ENCODE data around the gene HMGXB3. TPM values are rescaled to one million over a fixed set of nuclear protein-coding genes. Genes with fewer than 3 reads are reported as not detected.
"Not testable (repeated sequence)": the region's sequence is repeated elsewhere in the genome, so short reads cannot be mapped to it uniquely, and the experiment has no call there.

HMGXB3 gene
- total RNA-seq, 1 experiment from 2014 or later = 58.7 TPM

DNA sequence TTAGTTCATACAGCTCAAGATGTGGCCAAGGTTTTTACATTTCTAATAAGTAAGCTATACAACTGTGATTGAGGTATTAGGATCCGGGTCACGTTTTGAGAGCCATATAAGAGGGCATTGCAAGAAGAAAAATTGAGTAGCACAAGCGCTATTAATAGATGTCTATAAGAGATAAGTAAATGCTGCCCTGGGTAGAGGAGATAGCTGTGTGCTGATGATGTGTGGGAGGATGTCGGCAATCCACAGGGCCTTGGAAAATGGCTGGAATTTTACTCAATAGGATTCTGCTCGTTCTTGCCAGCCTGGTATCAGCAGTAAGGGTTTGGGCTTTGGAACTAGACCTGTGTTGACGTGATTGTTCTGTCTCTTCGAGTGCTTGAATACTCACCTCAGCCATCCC lies 44.2 kb downstream of the HMGXB3 start:
- in situ Hi-C loops (cut with HindIII; ENCODE audit: low sequenced_read_pairs) = no loop called here
- DNase-seq (ENCODE audit: low spot score) = no peak

DNA sequence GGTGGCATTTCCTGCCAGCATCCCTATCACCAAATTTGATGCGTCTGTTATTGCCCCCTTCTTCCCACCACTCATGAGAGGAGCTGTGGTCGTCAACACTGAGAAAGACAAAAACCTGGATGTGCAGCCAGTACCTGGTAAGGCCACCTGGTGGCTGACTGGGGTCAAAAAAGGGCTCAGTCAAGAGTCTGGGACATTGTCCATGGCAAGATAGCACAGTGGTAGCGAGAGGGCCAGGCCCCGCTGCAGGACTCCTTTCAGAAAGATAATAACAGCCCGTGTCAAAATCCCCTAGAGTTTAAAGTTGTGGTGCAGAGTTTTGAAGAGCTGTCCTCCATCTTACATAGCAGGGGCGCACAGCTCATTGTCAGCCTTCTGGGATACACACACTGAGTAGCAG lies 45.0 kb downstream of the HMGXB3 start:
- DNase-seq (ENCODE audit: low spot score) = no peak
- in situ Hi-C loops (cut with HindIII; ENCODE audit: low sequenced_read_pairs) = no loop called here

DNA sequence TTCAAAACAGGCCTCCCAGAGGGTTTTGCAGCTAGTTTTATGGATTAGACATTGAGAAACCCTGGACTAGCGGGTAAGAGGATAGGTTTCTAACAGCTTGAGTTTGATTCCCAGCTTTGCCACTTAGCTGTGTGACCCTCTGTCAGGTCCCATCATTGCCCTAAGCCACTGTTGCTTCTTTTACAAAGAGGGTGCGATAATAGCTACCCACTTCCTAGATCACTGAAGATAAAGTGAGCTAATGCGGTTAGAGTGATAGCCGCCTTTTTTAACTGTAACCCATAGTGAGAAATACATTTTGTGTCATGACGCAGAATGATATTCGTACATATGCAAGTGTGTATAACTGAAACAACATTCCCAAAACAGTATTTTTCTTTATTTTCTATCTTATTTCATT lies 45.5 kb downstream of the HMGXB3 start:
- in situ Hi-C loops (cut with HindIII; ENCODE audit: low sequenced_read_pairs) = no loop called here
- DNase-seq (ENCODE audit: low spot score) = no peak

DNA sequence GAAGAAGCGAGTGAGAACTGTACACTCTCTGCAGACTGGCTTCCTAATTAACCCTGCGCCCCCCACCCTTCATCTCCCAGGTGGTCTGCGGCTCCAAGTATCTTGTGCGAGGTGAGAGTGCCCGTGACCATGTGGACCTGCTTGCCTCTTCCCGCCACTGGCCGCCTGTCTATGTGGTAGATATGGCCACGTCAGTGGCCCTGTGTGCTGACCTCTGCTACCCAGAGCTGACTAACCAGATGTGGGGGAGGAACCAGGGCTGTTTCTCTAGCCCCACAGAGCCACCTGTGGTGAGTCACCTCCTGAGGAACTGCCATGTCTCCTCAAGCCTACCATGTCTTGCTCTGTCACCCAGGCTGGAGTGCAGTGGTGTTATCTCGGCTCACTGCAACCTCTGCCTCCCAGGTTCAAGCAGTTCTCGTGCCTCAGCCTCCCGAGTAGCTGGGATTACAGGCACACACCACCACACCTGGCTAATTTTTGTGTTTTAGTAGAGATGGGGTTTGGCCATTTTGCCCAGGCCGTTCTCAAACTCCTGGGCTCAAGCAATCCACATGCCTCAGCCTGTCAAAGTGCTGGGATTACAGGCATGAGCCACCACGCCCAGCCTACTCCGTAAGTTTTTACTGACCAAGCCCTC lies 49.8 kb downstream of the HMGXB3 start:
- DNase-seq (ENCODE audit: low spot score); in situ Hi-C loops (cut with HindIII; ENCODE audit: low sequenced_read_pairs): not testable (repeated sequence)

DNA sequence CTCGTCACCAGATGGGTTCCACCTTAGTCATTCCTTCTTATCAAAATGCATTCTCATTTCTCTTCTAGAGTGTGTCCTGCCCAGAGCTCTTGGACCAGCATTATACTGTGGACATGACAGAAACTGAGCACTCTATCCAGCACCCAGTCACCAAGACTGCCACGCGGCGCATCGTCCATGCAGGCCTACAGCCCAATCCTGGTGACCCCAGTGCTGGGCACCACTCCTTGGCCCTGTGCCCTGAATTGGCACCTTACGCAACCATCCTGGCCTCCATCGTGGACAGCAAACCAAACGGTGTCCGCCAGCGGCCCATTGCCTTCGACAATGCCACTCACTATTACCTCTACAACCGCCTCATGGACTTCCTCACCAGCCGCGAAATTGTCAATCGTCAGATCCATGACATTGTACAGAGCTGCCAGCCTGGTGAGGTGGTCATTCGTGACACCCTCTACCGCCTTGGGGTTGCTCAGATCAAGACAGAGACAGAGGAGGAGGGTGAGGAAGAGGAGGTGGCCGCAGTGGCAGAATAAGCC lies 51.2 kb downstream of the HMGXB3 start:
- in situ Hi-C loops (cut with HindIII; ENCODE audit: low sequenced_read_pairs) = no loop called here
- DNase-seq (ENCODE audit: low spot score) = no peak

DNA sequence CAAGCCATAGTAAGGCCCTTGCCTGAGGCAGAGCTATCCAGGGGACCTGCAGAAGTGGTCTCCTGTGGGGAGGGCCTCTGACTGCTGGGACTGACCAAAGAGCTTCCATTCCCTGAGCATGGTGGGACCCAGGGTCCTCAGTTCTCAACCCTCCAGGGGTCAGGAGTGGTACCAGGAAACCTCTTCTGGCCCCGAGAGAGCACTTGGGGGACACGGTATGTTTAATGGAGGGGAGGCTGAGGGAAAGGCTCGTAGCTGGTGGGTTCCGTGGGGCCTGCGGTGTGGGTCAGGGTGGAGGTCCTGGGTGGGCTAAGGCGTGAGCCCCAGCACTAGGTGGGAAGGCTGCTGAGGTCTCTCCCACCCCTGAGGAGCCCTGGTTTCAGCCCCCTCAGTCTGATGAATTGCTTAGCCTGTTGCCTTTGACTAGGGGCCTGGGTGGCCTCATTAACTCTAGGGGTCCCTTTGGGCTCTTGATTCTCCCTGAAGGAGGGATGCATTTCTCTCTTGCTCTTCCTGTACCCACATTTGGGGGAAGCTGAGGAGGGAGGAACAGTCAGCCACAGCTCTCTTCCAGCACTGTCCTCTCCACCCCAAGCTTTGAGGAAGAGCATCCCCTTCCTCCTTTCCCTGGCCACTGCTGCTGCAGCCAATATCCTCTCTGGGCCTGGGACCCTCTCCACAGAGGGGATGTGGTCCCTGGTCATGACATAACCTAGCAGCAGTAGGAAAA lies 51.9 kb downstream of the HMGXB3 start:
- in situ Hi-C loops (cut with HindIII; ENCODE audit: low sequenced_read_pairs) = no loop called here
- DNase-seq (ENCODE audit: low spot score) = no peak

DNA sequence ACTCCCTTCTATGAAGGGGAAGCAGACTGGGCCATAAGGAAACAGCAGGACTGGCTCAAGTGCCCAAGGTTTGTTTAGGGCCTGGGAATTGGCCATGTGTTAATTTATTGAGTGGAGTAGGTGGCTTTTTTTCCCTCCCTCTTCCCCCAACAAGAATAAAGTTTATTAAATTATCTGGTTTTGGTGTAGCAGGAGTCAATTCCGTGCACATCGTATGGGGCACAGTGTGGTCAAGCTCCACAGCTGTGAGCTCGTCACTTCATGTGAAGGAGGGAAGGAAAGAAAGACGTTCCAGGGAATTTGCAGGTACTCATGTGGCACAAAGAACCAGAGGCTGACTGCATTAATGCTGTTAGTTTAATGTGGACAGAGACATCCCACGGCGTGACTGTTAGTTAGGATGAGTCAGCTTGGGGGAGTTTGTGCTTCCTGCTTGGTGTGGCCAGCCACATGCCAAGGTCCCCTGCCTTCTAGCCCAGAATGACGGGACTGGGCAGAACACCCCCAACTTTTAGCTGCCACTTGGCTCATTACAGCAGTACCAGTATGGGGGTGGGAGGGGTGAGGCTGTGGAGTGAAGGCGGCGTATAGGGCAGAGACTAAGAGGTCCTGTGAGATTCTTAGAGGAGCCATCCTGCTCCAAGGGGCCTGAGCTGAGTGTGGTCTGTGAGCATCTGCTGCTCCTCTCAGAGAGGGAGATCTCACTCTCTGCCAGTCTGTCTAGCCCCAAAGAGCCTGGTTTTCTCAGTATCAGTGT lies 52.6 kb downstream of the HMGXB3 start:
- in situ Hi-C loops (cut with HindIII; ENCODE audit: low sequenced_read_pairs) = no loop called here
- DNase-seq (ENCODE audit: low spot score) = no peak

DNA sequence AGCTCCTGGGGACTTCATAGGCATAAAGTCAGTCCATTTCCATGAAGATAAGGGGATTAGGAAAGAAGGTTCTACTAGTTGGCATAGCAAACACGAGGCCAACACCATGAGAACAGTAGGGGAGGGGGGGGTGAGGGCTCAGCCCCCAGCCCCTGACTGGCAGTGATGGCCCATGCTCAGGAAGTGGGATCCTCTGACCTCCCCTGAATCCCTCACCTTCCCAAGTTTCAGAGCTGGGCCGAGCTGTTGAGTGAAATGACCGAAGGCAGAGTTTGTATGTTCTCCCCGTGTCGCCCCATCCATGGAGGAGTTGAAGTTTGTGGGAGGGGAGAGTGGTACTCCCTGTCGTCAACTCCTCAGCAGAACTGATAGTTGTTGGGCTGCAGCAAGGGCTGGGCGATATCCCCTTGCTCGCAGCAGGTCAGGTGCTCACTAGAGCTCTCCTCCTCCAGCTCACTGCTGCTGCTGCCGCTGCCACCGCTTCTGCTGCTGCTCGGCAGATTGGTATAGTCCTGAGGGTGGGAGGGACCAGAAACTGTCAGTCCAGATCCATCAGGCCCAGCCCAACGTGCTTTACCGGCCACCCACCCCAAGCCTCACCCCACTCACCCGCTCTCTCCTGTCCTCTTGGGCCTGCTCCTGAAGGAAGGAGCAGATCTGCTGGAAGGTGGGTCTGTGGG lies 53.3 kb downstream of the HMGXB3 start:
- DNase-seq (ENCODE audit: low spot score) = no peak

DNA sequence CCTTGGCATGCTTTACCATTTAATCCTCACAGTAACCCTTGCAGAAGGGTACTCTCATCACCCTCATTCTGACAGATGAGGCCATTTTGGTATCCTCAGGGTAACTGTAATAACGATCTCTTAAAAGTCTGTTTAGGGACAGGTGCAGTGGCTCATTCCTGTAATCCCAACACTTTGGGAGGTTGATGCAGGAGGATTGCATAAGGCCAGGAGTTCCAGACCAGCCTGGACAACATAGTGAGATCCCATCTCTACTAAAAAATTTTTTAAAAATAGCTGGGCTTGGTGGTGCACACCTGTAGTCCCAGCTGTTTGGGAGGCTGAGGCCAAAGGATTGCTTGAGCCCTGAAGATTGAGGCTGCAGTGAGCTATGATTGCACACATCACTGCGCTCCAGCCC lies 54.0 kb downstream of the HMGXB3 start:
- in situ Hi-C loops (cut with HindIII; ENCODE audit: low sequenced_read_pairs) = no loop called here
- DNase-seq (ENCODE audit: low spot score) = no peak

More for the DNA sequence above, 53.3 kb downstream of the HMGXB3 start:
- in situ Hi-C loops (cut with HindIII; ENCODE audit: low sequenced_read_pairs) = no loop called here

DNA sequence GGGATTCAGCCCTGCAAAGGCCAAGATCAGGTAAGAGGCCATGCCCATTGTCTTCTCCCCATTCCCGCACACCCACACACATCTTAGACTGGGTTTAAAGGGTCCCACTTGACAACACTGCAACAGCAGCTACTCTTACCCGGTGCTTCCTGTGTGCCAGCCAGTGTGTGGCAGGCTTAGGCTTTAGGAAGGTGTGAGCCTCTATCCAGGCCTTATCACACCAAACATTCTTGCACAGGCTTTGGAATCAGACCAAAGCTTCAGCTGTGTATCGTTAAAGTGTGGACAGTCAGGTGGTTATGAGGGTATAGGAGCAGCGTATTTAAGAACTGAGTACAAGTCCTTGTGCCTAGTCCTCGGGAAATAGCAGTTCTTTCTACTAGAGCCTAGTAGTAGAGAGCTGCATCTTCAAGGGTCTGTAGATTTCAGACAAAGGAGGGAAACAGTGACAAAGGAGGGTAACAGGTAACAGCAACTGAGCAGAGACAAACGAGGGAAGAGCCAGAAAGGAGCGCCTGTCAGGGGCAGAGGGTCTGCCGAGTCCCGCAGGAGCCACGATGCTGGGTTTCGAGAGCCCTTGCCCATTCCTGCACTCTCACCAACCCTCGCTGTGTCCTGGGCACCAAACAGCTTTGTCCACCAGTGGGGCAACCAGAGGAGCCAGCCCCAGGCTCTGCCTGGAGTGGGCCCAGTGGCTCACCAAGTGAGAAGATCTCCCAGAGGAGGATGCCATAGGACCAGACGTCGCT lies 55.0 kb downstream of the HMGXB3 start:
- no peak for DNase-seq (ENCODE audit: low spot score)
- in situ Hi-C loops (cut with HindIII; ENCODE audit: low sequenced_read_pairs) = no loop called here

DNA sequence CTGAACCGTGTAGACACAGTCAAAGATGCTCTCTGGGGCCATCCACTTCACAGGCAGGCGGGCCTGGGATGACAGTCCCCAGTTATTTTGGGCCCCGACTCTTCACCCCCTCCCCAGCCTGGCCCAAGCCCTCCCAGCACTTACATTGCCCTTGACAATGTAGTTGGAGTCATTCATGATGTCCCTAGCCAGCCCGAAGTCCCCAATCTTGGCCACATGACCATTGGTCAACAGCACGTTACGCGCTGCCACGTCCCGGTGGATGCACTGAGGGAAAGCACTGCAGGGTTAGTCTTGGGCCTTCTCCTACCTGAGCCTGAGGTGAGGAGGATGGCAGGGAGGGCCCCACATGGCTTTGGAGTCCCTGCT lies 55.5 kb downstream of the HMGXB3 start:
- in situ Hi-C loops (cut with HindIII; ENCODE audit: low sequenced_read_pairs) = no loop called here
- no peak for DNase-seq (ENCODE audit: low spot score)

DNA sequence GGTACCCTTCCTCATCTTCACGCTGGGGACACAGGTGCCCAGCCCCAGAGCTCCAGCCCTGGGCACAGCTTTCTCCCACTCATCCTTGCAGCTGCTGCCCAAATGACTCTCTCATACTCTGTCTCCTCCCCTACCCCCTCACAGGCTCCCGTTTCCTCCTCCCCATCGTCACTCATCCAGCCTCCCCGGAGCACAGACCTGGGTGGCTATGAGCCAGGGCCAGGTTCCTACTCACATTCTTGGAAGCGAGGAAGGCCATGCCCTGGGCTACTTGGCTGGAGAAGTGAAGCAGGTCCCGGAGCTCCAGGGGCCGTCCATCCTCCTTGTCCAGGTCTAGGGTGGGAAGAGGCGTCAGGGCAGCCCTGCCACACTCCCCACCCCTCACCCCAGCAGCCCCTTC lies 56.5 kb downstream of the HMGXB3 start:
- in situ Hi-C loops (cut with HindIII; ENCODE audit: low sequenced_read_pairs) = no loop called here
- no peak for DNase-seq (ENCODE audit: low spot score)

DNA sequence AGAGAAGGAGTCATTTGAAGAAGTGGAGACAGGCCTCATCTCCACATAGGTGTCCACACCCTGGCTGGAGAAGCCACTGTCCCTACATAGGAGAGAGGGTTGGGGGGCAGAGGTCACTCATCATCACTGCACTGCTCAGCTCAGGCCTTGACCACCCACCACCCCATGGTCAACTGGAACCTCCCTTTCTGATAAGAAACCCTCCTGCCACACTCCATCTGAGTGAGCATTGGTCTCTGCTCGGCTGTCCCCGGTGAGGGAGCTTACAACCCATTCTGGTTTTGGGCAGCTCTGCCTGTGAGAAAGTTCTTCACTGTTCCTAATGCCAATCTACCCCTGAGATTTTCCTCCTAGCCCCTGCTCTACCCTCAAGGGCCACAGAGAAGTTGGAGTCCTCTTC lies 57.0 kb downstream of the HMGXB3 start:
- in situ Hi-C loops (cut with HindIII; ENCODE audit: low sequenced_read_pairs) = no loop called here
- DNase-seq (ENCODE audit: low spot score) = no peak

DNA sequence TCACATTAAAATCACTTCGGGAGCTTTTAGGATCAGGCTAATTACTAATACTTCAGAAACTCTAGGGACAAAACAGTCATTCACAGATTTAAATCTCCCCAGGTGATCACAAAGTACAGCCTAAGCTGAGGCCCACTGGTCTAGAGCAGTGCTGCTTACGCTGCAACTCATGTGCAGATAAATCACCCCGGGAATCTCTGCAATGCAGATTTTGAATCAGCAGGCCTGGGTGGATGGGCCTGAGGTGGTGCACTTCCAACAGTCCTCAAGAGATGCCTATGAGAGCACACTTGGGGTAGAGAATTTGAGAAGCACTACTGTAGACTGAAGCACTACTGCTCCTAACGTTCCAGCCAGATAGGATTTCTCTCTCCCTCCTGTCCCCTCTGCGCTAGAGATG lies 57.5 kb downstream of the HMGXB3 start:
- DNase-seq (ENCODE audit: low spot score) = no peak
- in situ Hi-C loops (cut with HindIII; ENCODE audit: low sequenced_read_pairs) = no loop called here

DNA sequence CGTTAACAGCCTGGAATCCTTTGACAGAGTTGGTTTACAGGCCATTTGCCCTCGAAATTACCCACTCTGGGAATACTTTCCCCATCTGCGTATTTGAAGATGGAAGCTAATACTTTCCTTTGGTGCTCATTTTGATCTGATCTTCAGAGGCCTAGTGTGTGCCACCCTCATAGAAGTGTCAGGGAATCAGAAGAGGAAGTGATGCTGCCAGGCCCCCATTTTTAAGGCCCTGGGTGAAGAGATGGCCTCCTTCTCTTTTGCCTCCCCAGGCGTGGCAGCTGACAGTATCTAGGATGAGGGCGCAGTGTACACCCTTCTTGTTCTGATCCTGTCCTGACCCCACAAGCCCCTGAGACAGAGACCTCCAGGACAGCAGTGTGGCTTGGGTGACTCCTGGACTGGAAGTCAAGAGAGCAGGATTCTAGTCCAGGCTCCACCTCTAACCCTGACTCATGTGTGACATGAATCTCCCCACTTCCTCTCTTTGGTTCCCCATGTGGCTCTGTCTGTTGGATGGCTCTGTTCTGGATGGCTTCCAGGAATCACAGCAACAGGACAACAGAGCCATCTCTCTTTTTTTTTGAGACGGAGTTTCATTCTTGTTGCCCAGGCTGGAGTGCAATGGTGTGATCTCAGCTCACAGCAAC lies 58.1 kb downstream of the HMGXB3 start:
- peak; percentile 53 for DNase-seq (ENCODE audit: low spot score)
- in situ Hi-C loops (cut with HindIII; ENCODE audit: low sequenced_read_pairs) = no loop called here

DNA sequence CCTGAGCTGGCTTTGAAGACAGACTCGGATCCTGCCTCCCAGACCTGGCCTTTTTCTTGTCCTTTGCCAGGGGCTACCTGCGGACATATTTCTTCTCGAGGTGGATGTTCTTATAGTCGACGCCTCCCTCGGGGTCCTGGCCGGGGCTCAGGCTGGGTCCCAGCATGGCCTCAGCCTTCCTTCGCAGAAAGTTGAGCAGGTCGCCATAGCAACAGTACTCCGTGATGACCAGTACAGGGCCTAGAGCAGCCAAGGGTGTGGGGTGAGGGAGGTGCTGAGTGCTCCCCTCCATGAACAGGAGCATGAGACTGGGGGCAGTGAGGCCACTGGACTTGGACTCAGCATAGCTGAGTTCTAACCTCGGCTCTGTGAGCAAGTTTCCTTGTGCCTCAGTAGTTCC lies 59.1 kb downstream of the HMGXB3 start:
- DNase-seq (ENCODE audit: low spot score) = no peak
- in situ Hi-C loops (cut with HindIII; ENCODE audit: low sequenced_read_pairs) = no loop called here

DNA sequence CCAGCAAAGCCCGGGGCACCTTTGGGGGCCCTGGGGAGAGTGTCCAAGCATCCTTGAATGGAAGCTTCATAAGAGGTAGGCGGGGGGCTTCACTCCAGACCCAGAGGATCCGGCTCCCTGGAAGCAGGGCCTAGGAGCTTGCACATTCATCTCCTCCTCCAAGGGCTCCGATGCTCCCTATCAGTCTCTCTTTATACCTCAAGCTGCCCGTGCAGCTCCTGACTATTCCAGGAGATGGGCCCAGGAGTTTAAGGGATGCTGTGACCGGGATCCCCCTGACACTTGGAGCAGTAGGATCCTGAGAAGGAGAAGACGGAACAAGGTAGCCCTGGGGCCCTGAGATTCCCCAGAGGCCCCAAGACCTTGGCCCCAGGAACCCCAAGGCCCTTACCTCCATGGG lies 59.9 kb downstream of the HMGXB3 start:
- in situ Hi-C loops (cut with HindIII; ENCODE audit: low sequenced_read_pairs) = no loop called here
- DNase-seq (ENCODE audit: low spot score) = no peak

DNA sequence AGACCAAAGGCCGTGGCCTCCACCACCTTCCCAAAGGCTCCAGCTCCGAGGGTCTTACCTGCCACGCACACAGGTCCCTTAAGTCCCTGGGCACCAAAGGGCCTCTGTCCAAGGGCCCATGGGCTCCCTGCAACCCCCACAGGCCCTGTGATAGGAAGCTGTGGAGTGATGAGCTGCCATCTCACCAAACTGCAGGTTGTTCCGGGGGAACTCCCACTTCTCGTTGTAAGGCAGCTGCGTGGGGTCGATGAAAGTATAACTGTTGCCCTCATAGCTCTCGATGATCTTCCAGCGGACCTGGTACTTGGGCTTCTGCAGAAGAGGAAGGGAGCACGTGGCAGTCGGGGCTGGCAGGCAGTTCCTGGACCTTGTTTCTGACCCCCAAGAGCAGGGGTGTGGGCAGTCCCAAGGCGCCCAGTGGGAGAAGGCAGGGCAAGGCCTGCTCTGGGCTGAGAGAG lies 61.0 kb downstream of the HMGXB3 start:
- in situ Hi-C loops (cut with HindIII; ENCODE audit: low sequenced_read_pairs) = no loop called here

More for the DNA sequence above, 61.0 kb downstream of the HMGXB3 start:
- DNase-seq (ENCODE audit: low spot score) = no peak
